ENCODE measurements around the gene ANP32B.

Gene ANP32B

GRCh38 chr9:98034593-98035546 lies 51.7 kb downstream of the ANP32B start:
- DNase-seq = peak; percentile 12

GRCh38 chr9:98037357-98037756 lies 54.2 kb downstream of the ANP32B start:
- DNase-seq = no peak

- DNase-seq = no peak
Measured at GRCh38 chr9:98038958-98039357, 55.8 kb downstream of the ANP32B start.

- DNase-seq = no peak
Measured at GRCh38 chr9:98039607-98040017, 56.5 kb downstream of the ANP32B start.

- DNase-seq = peak; percentile 35
Measured at GRCh38 chr9:98040212-98040611, 57.1 kb downstream of the ANP32B start.

- DNase-seq = no peak
Measured at GRCh38 chr9:98043915-98044314, 60.8 kb downstream of the ANP32B start.

- no peak for DNase-seq
Measured at GRCh38 chr9:98045234-98046179, 62.4 kb downstream of the ANP32B start.

- DNase-seq = no peak
Measured at GRCh38 chr9:98046180-98046543, 63.0 kb downstream of the ANP32B start.

- no peak for DNase-seq
Measured at GRCh38 chr9:98047002-98047401, 63.9 kb downstream of the ANP32B start.

- DNase-seq = no peak
Measured at GRCh38 chr9:98049288-98050072, 66.3 kb downstream of the ANP32B start.

- no peak for DNase-seq
Measured at GRCh38 chr9:98050351-98050750, 67.2 kb downstream of the ANP32B start.

GRCh38 chr9:98054376-98054951 lies 71.3 kb downstream of the ANP32B start:
- DNase-seq = no peak

- peak; percentile 98 for DNase-seq
Measured at GRCh38 chr9:98056269-98057137, 73.4 kb downstream of the ANP32B start, which contains the start of gene NANS. Gene NANS, plus strand, starts transcription at chr9:98056732. Its CDS starts 77 bp downstream, at chr9:98056809.

GRCh38 chr9:98057138-98057799 lies 74.1 kb downstream of the ANP32B start:
- DNase-seq = no peak

GRCh38 chr9:98062161-98062560 lies 79.0 kb downstream of the ANP32B start:
- DNase-seq = no peak

- DNase-seq = no peak
Measured at GRCh38 chr9:98064623-98065392, 81.7 kb downstream of the ANP32B start.
